MCF 10A (cell line): ENCODE measurements around the gene ETS2. TPM values are rescaled to one million over a fixed set of nuclear protein-coding genes. Genes with fewer than 3 reads are reported as not detected.

Source experiments
- Bru-seq: library from RNA; stranded (reverse); fragments of 400-500 nt; gene quantifications from one replicate; lab custom pipeline; 2021; lab: Mats Ljungman, UMichigan
- BruChase-seq, 2 experiments: library from RNA; stranded (reverse); fragments of 400-500 nt; gene quantifications; one replicate each; lab custom pipeline; 2021; lab: Mats Ljungman, UMichigan
- BruUV-seq: library from RNA; stranded (reverse); fragments of 400-500 nt; replicated peaks from 2 replicates; lab custom pipeline; 2021; lab: Mats Ljungman, UMichigan
- CTCF ChIA-PET: fragments of 300-600 bp; sonication (Branson Sonifier 250); formaldehyde crosslinking; extraction: SDS; loops from one replicate; lab custom pipeline; 2021; ENCODE audit warnings: antibody characterized with exemption, inconsistent platforms; lab: Yijun Ruan, JAX
- POLR2A ChIA-PET: fragments of 300-600, 350-650 bp; sonication (Branson Sonifier 250); formaldehyde crosslinking; extraction: SDS; loops from one replicate; lab custom pipeline; 2020; ENCODE audit warnings: antibody characterized with exemption, inconsistent platforms; lab: Yijun Ruan, JAX
- DNase-seq: peaks from one replicate; pipeline ENCODE4 v3.0.0-alpha.2; 2018; ENCODE audit not compliant: unreplicated experiment
- H3K27ac Mint-ChIP-seq: one replicate; pipeline ENCODE4 v1.8.0; 2022; ENCODE audit warnings: mild to moderate bottlenecking, low read depth, mixed read lengths; ENCODE audit not compliant: unreplicated experiment
- H3K27me3 Mint-ChIP-seq: one replicate; pipeline ENCODE4 v1.8.0; 2022; ENCODE audit warnings: mixed read lengths; ENCODE audit not compliant: insufficient read depth, unreplicated experiment
- H3K36me3 Mint-ChIP-seq: one replicate; pipeline ENCODE4 v1.8.0; 2022; ENCODE audit warnings: mild to moderate bottlenecking, moderate library complexity, mixed read lengths; ENCODE audit not compliant: insufficient read depth, unreplicated experiment
- H3K4me1 Mint-ChIP-seq: one replicate; pipeline ENCODE4 v1.8.0; 2022; ENCODE audit warnings: mixed read lengths; ENCODE audit not compliant: insufficient read depth, unreplicated experiment
- H3K4me3 Mint-ChIP-seq: one replicate; pipeline ENCODE4 v1.8.0; 2022; ENCODE audit warnings: mild to moderate bottlenecking, moderate library complexity, mixed read lengths; ENCODE audit not compliant: unreplicated experiment
- H3K9me3 Mint-ChIP-seq: one replicate; pipeline ENCODE4 v1.8.0; 2022; ENCODE audit warnings: mixed read lengths; ENCODE audit not compliant: unreplicated experiment
- CTCF ChIP-seq: fragments of 200-600 bp; IDR thresholded peaks from one replicate; pipeline ENCODE4 v1.8.0; 2022; ENCODE audit warnings: antibody characterized with exemption, mild to moderate bottlenecking; ENCODE audit not compliant: unreplicated experiment
- intact Hi-C: fragments of 100-400 bp; cut with micrococcal nuclease; formaldehyde crosslinking; loops from 2 replicates; pipeline ENCODE4 v1.14.1; 2022
- long read RNA-seq: library from polyadenylated mRNA; stranded (forward); transcript quantifications from one replicate; pipeline ENCODE4 v2.0.0, GENCODE V29; 2022
- total RNA-seq: library from RNA; stranded (reverse); gene quantifications from 2 replicates; pipeline ENCODE4 v1.2.3, GENCODE V29; 2022

Gene ETS2
- total RNA-seq (109 and 126 TPM in 2 replicates), Bru-seq, nascent RNA (percentile 98 among the genes with signal in this experiment), BruChase-seq, experiment 1, labeled RNA remaining after a 6-hour chase (percentile 93 among the genes with signal in this experiment), BruChase-seq, experiment 2, labeled RNA remaining after a 2-hour chase (percentile 98 among the genes with signal in this experiment)
- long read RNA-seq, transcript ETS2-202 (10 exons, 3,766 nt), result major isoform, 176 of 244 reads
- long read RNA-seq, partial matches to known transcripts, result 47 of 244 reads
- long read RNA-seq, other reads (novel, unspliced or antisense), result 21 of 244 reads

DNA sequence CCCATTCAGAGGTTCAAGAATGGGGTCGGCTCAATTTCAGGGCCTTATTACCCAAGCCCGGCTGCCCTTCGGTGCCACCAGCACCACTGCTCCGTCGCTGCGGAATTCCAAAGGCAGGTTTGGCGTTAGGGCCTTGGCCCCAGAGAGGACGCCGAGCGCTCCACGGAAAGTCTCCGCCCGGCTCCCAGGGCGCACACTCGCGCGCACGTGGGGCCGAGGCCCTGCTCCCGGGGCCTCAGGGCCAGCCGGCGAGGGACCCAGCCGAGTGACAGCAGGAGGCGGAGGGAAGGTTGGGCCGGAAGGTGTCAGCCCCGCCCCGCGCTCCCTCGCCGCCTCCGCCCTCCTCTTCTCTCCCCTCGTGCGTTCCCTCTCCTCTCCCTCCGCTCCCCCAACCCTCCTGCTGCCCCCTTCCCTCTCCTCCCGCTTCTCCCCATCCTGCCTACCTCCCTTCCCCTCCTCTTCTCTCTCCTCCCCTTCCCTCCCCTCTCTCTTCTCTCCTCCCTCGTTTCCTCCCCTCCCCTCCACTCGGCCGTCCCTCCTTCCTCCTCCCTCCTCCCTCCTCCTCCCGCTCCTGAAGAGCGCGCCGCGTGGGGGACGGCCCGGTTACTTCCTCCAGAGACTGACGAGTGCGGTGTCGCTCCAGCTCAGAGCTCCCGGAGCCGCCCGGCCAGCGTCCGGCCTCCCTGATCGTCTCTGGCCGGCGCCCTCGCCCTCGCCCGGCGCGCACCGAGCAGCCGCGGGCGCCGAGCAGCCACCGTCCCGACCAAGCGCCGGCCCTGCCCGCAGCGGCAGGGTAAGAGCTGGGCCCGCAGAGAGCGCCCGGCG lies at the start of gene ETS2:
TSS of gene ETS2 (plus strand) at position 602 of the 825 bp plus-strand sequence. CDS start 4,106 bp downstream, outside the sequence.
- peak; percentile 97 for DNase-seq
- no peaks in the 10 kb centered on the region for H3K27me3 Mint-ChIP-seq
- H3K4me1 Mint-ChIP-seq, result peaks cover 30% of the 10 kb centered on the region
- CTCF ChIA-PET, result interaction anchor here (0.6 kb wide), 1 partner anchor 36 kb away, joined by 4 read pairs; no protein-coding TSS in a partner anchor
- TF ChIP-seq CTCF, result no peak
- peak within 1 kb of the TSS; percentile 98 for H3K27ac Mint-ChIP-seq
- peaks cover 42% of the 10 kb centered on the region for H3K36me3 Mint-ChIP-seq
- intact Hi-C loops, result loop anchor here (1.0 to 10.0 kb wide), 6 partner anchors 33 to 321 kb away; no protein-coding TSS in a partner anchor
- no peaks in the 10 kb centered on the region for H3K9me3 Mint-ChIP-seq
- H3K4me3 Mint-ChIP-seq, result peak within 1 kb of the TSS; percentile 97
- BruUV-seq, result no TSS peak
- POLR2A ChIA-PET, result interaction anchor here (0.6 to 11.6 kb wide), 27 partner anchors 8 to 378 kb away, joined by 3 to 188 read pairs (median 4); partner anchors contain the start of gene PSMG1

DNA sequence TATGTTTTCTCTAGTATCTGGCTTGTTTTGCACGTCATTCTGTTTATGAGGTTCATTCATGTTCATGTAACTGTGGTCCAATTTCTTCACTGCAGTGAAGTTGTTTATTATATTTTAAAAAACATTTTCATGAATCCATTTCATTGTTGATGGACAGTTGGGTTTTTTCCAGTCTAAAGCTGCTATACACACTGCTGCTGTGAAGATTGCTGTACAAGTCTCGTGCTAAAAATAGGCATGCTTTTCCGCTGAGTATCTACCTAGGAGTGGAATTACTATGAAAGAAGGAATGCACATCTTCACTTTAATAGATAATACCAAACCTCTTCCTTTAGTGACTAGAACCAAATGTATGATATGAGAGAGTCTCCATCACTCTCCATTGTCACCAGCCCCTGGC lies 49.0 kb upstream of the ETS2 start:
- ChIA-PET CTCF (interaction anchor here (0.5 to 1.5 kb wide), 3 partner anchors 8 to 29 kb away, joined by 3 to 5 read pairs (median 4); no protein-coding TSS in a partner anchor), POLR2A (interaction anchor here (1.1 to 5.9 kb wide), 8 partner anchors 11 to 58 kb away, joined by 3 to 132 read pairs (median 20); partner anchors contain the start of gene ETS2)
- intact Hi-C loops, result no loop called here
- Mint-ChIP-seq H3K4me3 (no peak overlapping the region), H3K27ac (peak overlapping the region; percentile 96), H3K4me1 (peaks cover 34% of the 10 kb centered on the region), H3K9me3 (no peaks in the 10 kb centered on the region), H3K27me3 (no peaks in the 10 kb centered on the region), H3K36me3 (no peaks in the 10 kb centered on the region)
- DNase-seq, result no peak
- TF ChIP-seq CTCF, result no peak
- BruUV-seq, result no TSS peak

GRCh38 chr21:38758501-38759214 lies 47.1 kb upstream of the ETS2 start:
- Mint-ChIP-seq H3K9me3 (no peaks in the 10 kb centered on the region), H3K27me3 (no peaks in the 10 kb centered on the region), H3K27ac (no peak overlapping the region), H3K4me1 (peaks cover 22% of the 10 kb centered on the region), H3K4me3 (no peak overlapping the region), H3K36me3 (no peaks in the 10 kb centered on the region)
- DNase-seq, result no peak
- ChIA-PET CTCF (no interaction called here), POLR2A (interaction anchor here (1.2 to 1.7 kb wide), 2 partner anchors 14 to 81 kb away, joined by 3 to 7 read pairs; no protein-coding TSS in a partner anchor)
- no TSS peak for BruUV-seq
- intact Hi-C loops, result no loop called here
- TF ChIP-seq CTCF, result no peak
